Astrocyte (in vitro differentiated cells and primary cell): ENCODE data around the gene SMO. TPM values are rescaled to one million over a fixed set of nuclear protein-coding genes. Genes with fewer than 3 reads are reported as not detected.

Experiments used
- DNase-seq: peaks from one replicate; pipeline ENCODE4 v3.0.0-alpha.2; 2010; ENCODE audit warnings: low read depth
- FAIRE-seq: peaks from 2 replicates; lab custom pipeline; 2011; peaks lifted over from hg19 to GRCh38; lab: Jason Lieb, UNC
- H2AFZ ChIP-seq: 2 replicates; pipeline ENCODE4 v1.6.0; 2012; ENCODE audit warnings: low read depth, low read length, inconsistent platforms
- H3K27ac ChIP-seq: 2 replicates; pipeline ENCODE4 v1.5.1; 2011; ENCODE audit warnings: low read depth, low read length, inconsistent platforms
- H3K27me3 ChIP-seq: 2 replicates; pipeline ENCODE4 v1.6.0; 2011; ENCODE audit warnings: low read length, inconsistent platforms; ENCODE audit not compliant: insufficient read depth
- H3K36me3 ChIP-seq: 2 replicates; pipeline ENCODE4 v1.5.1; 2011; ENCODE audit warnings: low read length, inconsistent platforms; ENCODE audit not compliant: insufficient read depth
- H3K4me1 ChIP-seq: 2 replicates; pipeline ENCODE4 v1.5.1; 2011; ENCODE audit warnings: low read length, inconsistent platforms; ENCODE audit not compliant: insufficient read depth
- H3K4me2 ChIP-seq: 2 replicates; pipeline ENCODE4 v1.6.0; 2012; ENCODE audit warnings: low read length, inconsistent platforms
- H3K4me3 ChIP-seq: 2 replicates; pipeline ENCODE4 v1.5.1; 2011; ENCODE audit warnings: low read depth, mild to moderate bottlenecking, low read length, inconsistent platforms; ENCODE audit not compliant: insufficient read depth
- H3K79me2 ChIP-seq: 2 replicates; pipeline ENCODE4 v1.6.0; 2012; ENCODE audit warnings: mild to moderate bottlenecking, low read length, inconsistent platforms; ENCODE audit not compliant: insufficient read depth
- H3K9ac ChIP-seq: 2 replicates; pipeline ENCODE4 v1.6.0; 2012; ENCODE audit warnings: mild to moderate bottlenecking, low read length, inconsistent platforms
- H3K9me3 ChIP-seq: 2 replicates; pipeline ENCODE4 v1.5.1; 2012; ENCODE audit warnings: low read depth, mild to moderate bottlenecking, low read length, inconsistent platforms; ENCODE audit not compliant: insufficient read depth
- H4K20me1 ChIP-seq: 2 replicates; pipeline ENCODE4 v1.6.0; 2012; ENCODE audit warnings: low read length, inconsistent platforms; ENCODE audit not compliant: insufficient read depth
- H3K27ac Mint-ChIP-seq: one replicate; pipeline ENCODE4 v1.8.0; 2021; ENCODE audit warnings: mild to moderate bottlenecking, mixed read lengths; ENCODE audit not compliant: unreplicated experiment
- H3K27me3 Mint-ChIP-seq: one replicate; pipeline ENCODE4 v1.8.0; 2021; ENCODE audit warnings: low read depth, mixed read lengths; ENCODE audit not compliant: unreplicated experiment
- H3K36me3 Mint-ChIP-seq: one replicate; pipeline ENCODE4 v1.8.0; 2021; ENCODE audit warnings: low read depth, mixed read lengths; ENCODE audit not compliant: unreplicated experiment
- H3K4me1 Mint-ChIP-seq: one replicate; pipeline ENCODE4 v1.8.0; 2021; ENCODE audit warnings: low read depth, mixed read lengths; ENCODE audit not compliant: unreplicated experiment
- H3K4me3 Mint-ChIP-seq: one replicate; pipeline ENCODE4 v1.8.0; 2021; ENCODE audit warnings: mild to moderate bottlenecking, moderate library complexity, mixed read lengths; ENCODE audit not compliant: unreplicated experiment
- H3K9me3 Mint-ChIP-seq: one replicate; pipeline ENCODE4 v1.8.0; 2021; ENCODE audit warnings: mild to moderate bottlenecking, mixed read lengths; ENCODE audit not compliant: unreplicated experiment
- EZH2 ChIP-seq: IDR thresholded peaks from 2 replicates; pipeline ENCODE4 v1.6.1; 2012; ENCODE audit warnings: mild to moderate bottlenecking, low read length, inconsistent platforms; ENCODE audit not compliant: insufficient read depth
- total RNA-seq: library from RNA; stranded (reverse); gene quantifications from 2 replicates; pipeline ENCODE4 v1.2.1, GENCODE V29; 2021
- TF ChIP-seq, protein P1 (sequence below): IDR thresholded peaks from 2 replicates; pipeline ENCODE4 v1.5.1; 2011; ENCODE audit warnings: low read depth, mild to moderate bottlenecking, inconsistent platforms, low read length, moderate library complexity; ENCODE audit not compliant: insufficient read depth

SMO gene
- total RNA-seq, 1 donor from 2014 or later, result 20.0 TPM

DNA sequence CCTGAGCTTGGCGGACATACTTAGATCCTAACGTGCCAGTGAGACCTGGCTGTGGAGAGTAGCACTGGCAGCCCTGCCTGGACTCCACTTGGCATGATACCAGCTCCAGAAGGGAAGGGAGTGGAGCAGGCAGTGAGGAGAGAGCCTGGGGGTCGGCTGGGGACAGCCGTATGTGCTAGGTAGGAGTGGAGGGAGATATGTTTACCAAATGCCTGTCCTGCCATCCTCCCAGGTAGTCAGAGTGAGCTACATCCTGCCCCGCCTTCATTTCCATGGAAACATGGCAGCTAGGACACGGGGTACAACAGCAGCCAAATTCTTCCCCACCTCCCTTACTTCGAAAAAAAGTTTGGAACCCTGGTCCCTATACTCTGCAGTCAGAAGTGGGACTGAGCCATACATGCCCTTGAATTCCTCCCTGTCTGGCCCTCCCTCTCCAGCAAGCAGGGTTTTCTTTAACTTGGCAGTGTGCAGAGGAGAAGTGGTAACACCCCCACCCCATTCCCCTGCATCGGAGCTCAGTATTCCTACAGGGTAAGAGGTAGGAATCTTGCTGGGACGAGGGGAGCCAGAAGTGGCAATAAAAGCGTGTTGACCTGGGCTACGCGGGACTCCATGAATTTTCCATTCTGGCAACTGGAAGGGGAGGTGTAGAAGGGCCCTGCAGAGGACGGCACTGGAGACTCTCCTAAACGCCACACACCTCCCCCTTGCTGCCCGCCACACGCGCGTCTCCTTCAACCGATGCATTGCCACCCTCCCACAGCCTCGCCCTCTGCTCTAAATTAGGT is 20.0 kb upstream of the SMO start:
- Mint-ChIP-seq H3K4me3 (no peak overlapping the region), H3K36me3 (no peaks in the 10 kb centered on the region), H3K9me3 (no peaks in the 10 kb centered on the region), H3K27me3 (peaks cover 34% of the 10 kb centered on the region), H3K27ac (no peak overlapping the region), H3K4me1 (peaks cover 2% of the 10 kb centered on the region)
- Histone ChIP-seq H3K36me3 (no peaks in the 10 kb centered on the region), H3K9me3 (no peaks in the 10 kb centered on the region), H2AFZ (peak overlapping the region; percentile 69), H3K4me3 (no peak overlapping the region), H3K9ac (peak overlapping the region; percentile 66), H3K79me2 (no peaks in the 10 kb centered on the region), H3K27ac (no peak overlapping the region), H4K20me1 (no peaks in the 10 kb centered on the region), H3K4me2 (peak overlapping the region; percentile 85), H3K27me3 (peaks cover 4% of the 10 kb centered on the region), H3K4me1 (peaks cover 4% of the 10 kb centered on the region)
- no peak for FAIRE-seq
- TF ChIP-seq, protein P1, sequence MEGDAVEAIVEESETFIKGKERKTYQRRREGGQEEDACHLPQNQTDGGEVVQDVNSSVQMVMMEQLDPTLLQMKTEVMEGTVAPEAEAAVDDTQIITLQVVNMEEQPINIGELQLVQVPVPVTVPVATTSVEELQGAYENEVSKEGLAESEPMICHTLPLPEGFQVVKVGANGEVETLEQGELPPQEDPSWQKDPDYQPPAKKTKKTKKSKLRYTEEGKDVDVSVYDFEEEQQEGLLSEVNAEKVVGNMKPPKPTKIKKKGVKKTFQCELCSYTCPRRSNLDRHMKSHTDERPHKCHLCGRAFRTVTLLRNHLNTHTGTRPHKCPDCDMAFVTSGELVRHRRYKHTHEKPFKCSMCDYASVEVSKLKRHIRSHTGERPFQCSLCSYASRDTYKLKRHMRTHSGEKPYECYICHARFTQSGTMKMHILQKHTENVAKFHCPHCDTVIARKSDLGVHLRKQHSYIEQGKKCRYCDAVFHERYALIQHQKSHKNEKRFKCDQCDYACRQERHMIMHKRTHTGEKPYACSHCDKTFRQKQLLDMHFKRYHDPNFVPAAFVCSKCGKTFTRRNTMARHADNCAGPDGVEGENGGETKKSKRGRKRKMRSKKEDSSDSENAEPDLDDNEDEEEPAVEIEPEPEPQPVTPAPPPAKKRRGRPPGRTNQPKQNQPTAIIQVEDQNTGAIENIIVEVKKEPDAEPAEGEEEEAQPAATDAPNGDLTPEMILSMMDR, result no peak
- TF ChIP-seq EZH2, result no peak
- no peak for DNase-seq

DNA sequence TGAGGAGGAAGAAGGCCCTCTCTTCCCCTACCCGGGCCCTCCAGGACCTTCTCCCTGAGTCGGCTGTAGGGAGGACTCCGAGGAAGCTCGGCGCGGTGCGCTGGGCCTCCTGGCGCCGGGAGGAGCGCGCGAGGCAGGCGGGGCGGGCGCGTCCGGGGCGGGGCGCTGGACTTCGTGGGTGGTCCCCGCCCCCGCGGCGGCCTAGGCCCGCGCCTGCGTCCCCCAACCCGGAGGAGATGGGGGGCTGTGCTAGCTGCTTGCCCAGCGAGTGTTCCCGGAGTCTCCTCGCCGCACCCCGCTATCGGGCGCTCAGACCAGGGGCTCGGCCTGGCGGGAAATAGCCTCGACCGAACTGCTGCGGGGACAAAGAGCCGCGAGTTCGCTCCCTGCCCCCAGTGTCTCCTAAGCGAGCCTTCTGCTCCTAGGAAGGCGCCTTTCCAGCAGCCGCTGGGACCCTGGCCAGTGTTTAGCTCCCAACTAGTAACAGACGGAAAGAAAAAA is 19.2 kb upstream of the SMO start:
- Histone ChIP-seq H3K4me1 (peaks cover 4% of the 10 kb centered on the region), H3K9me3 (no peaks in the 10 kb centered on the region), H3K4me2 (peak overlapping the region; percentile 85), H3K79me2 (no peaks in the 10 kb centered on the region), H3K27me3 (peaks cover 4% of the 10 kb centered on the region), H4K20me1 (no peaks in the 10 kb centered on the region), H2AFZ (peak overlapping the region; percentile 69), H3K9ac (peak overlapping the region; percentile 66), H3K4me3 (peak overlapping the region; percentile 49), H3K36me3 (no peaks in the 10 kb centered on the region), H3K27ac (no peak overlapping the region)
- FAIRE-seq, result no peak
- H3K27ac Mint-ChIP-seq, result no peak overlapping the region
- no peaks in the 10 kb centered on the region for H3K36me3 Mint-ChIP-seq
- DNase-seq, result peak; percentile 36
- H3K27me3 Mint-ChIP-seq, result peaks cover 34% of the 10 kb centered on the region
- no peak for TF ChIP-seq EZH2
- TF ChIP-seq, protein P1, result no peak
- peaks cover 2% of the 10 kb centered on the region for H3K9me3 Mint-ChIP-seq
- peaks cover 2% of the 10 kb centered on the region for H3K4me1 Mint-ChIP-seq
- peak overlapping the region; percentile 68 for H3K4me3 Mint-ChIP-seq
